ENCODE results near the gene PSMD7. TPM values are rescaled to one million over a fixed set of nuclear protein-coding genes. Genes with fewer than 3 reads are reported as not detected.

The PSMD7 gene
- total and polyA plus RNA-seq, 2 of the 13 experiments (the other 11 are each of a cell fraction or from before 2014, with no cell fraction given), result 105 to 224 TPM

GRCh38 chr16:74315059-74315458 is 18.4 kb downstream of the PSMD7 start:
- DNase-seq (ENCODE audit: low spot score), result no peak
- Histone ChIP-seq H3K27me3 (ENCODE audit: control insufficient read depth in 1 of 2, insufficient read depth in 2 of 2, low read length in 2 of 2) (no peaks in the 10 kb centered on the region), H3K4me3 (replicated peaks in 1 of 3; ENCODE audit: insufficient read depth in 1 of 3, low read depth in 2 of 3, low read length in 3 of 3) (no peak overlapping the region), H3K4me2 (ENCODE audit: low read depth, low read length) (no peak overlapping the region), H3K36me3 (replicated peaks in 1 of 2; ENCODE audit: control insufficient read depth in 1 of 2, insufficient read depth in 2 of 2, low read length in 2 of 2) (peaks cover 0 to 3% of the 10 kb centered on the region in 2 experiments; a peak in 1 of 5 replicates), H3K4me1 (ENCODE audit: insufficient read depth, low read length) (no peaks in the 10 kb centered on the region), H2AFZ (ENCODE audit: low read length) (no peak overlapping the region), H3K9me3 (ENCODE audit: low read length) (no peaks in the 10 kb centered on the region), H3K27ac (ENCODE audit: extremely low read length, insufficient read depth, low read length) (no peak overlapping the region), H4K20me1 (ENCODE audit: insufficient read depth, low read length) (no peaks in the 10 kb centered on the region), H3K79me2 (ENCODE audit: insufficient read depth, low read length) (no peaks in the 10 kb centered on the region), H3K9ac (ENCODE audit: insufficient read depth, low read depth, low read length) (no peak overlapping the region)
- intact Hi-C loops (cut with micrococcal nuclease; ENCODE audit: unreplicated experiment), result no loop called here
- BruUV-seq (replicated peaks), result no TSS peak
- POLR2A ChIA-PET, result no interaction called here
- TF ChIP-seq MNT (IDR thresholded peaks at IDR 0.05), result peak; percentile 38; the same call in 1 of the 2 replicates
- TF ChIP-seq GATAD1 (CRISPR knock-in tag; IDR thresholded peaks at IDR 0.05), result no peak
- FAIRE-seq, result no peak
- no peak; the same call in 2 of the 3 replicates for ATAC-seq
- CTCF ChIA-PET (ENCODE audit: low intra/inter-chr PET ratio, low total read pairs), result no interaction called here
- in situ Hi-C loops (cut with HindIII; ENCODE audit: extremely low pct_ligation_motif_present, low pct_unique_long_range_greater_than_20kb), result loop anchor here (10.0 kb wide), 1 partner anchor 310 kb away; no protein-coding TSS in a partner anchor
- 90% methylated on average over 7 of the region's 7 CpGs for WGBS (ENCODE audit: low lambda C conversion rate)

GRCh38 chr16:74320707-74321106 is 24.1 kb downstream of the PSMD7 start:
- no peaks in the 10 kb centered on the region for H4K20me1 ChIP-seq (ENCODE audit: insufficient read depth, low read length)
- H3K79me2 ChIP-seq (ENCODE audit: insufficient read depth, low read length), result no peaks in the 10 kb centered on the region
- no peak overlapping the region for H3K27ac ChIP-seq (ENCODE audit: extremely low read length, insufficient read depth, low read length)
- no peak overlapping the region for H3K4me3 ChIP-seq (replicated peaks in 1 of 3; ENCODE audit: insufficient read depth in 1 of 3, low read depth in 2 of 3, low read length in 3 of 3)
- no TSS peak for BruUV-seq (replicated peaks)
- WGBS (ENCODE audit: low lambda C conversion rate), result 96% methylated on average over 6 of the region's 6 CpGs
- DNase-seq (ENCODE audit: low spot score), result no peak
- no peak for FAIRE-seq
- no peak for ATAC-seq
- no peaks in the 10 kb centered on the region for H3K4me1 ChIP-seq (ENCODE audit: insufficient read depth, low read length)
- no peaks in the 10 kb centered on the region; a peak in 1 of 5 replicates for H3K36me3 ChIP-seq (replicated peaks in 1 of 2; ENCODE audit: control insufficient read depth in 1 of 2, insufficient read depth in 2 of 2, low read length in 2 of 2)
- intact Hi-C loops (cut with micrococcal nuclease; ENCODE audit: unreplicated experiment) (no loop called here), in situ Hi-C loops (cut with HindIII; ENCODE audit: extremely low pct_ligation_motif_present, low pct_unique_long_range_greater_than_20kb) (no loop called here)
- POLR2A ChIA-PET, result no interaction called here
- H3K9me3 ChIP-seq (ENCODE audit: low read length), result no peaks in the 10 kb centered on the region
- no peak overlapping the region for H3K4me2 ChIP-seq (ENCODE audit: low read depth, low read length)
- no peaks in the 10 kb centered on the region for H3K27me3 ChIP-seq (ENCODE audit: control insufficient read depth in 1 of 2, insufficient read depth in 2 of 2, low read length in 2 of 2)
- CTCF ChIA-PET (ENCODE audit: low intra/inter-chr PET ratio, low total read pairs), result no interaction called here
- no peak overlapping the region for H2AFZ ChIP-seq (ENCODE audit: low read length)
- no peak overlapping the region for H3K9ac ChIP-seq (ENCODE audit: insufficient read depth, low read depth, low read length)
- no peak for TF ChIP-seq SP5 (CRISPR knock-in tag; IDR thresholded peaks at IDR 0.05; ENCODE audit: borderline replicate concordance, low read depth)
- no peak for TF ChIP-seq FOXO1 (CRISPR knock-in tag; IDR thresholded peaks at IDR 0.05)
- TF ChIP-seq USF2 (IDR thresholded peaks at IDR 0.05; ENCODE audit: low read depth, low read length), result no peak
- TF ChIP-seq USF2 (CRISPR knock-in tag; IDR thresholded peaks at IDR 0.05; ENCODE audit: borderline replicate concordance), result no peak
- TF ChIP-seq PHF5A (CRISPR knock-in tag; IDR thresholded peaks at IDR 0.05; ENCODE audit: low read depth, unreplicated experiment), result no peak
- TF ChIP-seq ELF3 (CRISPR knock-in tag; IDR thresholded peaks at IDR 0.05), result no peak
- no peak for TF ChIP-seq ZNF138 (CRISPR knock-in tag; IDR thresholded peaks at IDR 0.05; ENCODE audit: low read depth)
- TF ChIP-seq ZNF740 (CRISPR knock-in tag; IDR thresholded peaks at IDR 0.05), result no peak
- no peak for TF ChIP-seq POLR2AphosphoS2 (IDR thresholded peaks at IDR 0.05; ENCODE audit: low read depth, low read length)
- no peak for TF ChIP-seq SUZ12 (IDR thresholded peaks at IDR 0.05; ENCODE audit: low read depth, low read length)
- TF ChIP-seq MEIS2 (CRISPR knock-in tag; IDR thresholded peaks at IDR 0.05), result no peak

Measured in HepG2 (cell line).